Activated CD8-positive, alpha-beta memory T cell treated with anti-CD3 and anti-CD28 coated beads, Interleukin-2, amount 50 U/mL, for 48 hours (primary cell): ENCODE results near the gene RNU2-63P.
"Not testable (repeated sequence)": the region's sequence is repeated elsewhere in the genome, so short reads cannot be mapped to it uniquely, and the experiment has no call there.

Experiments
- DNase-seq: peaks from one replicate; pipeline ENCODE4 v3.0.0-alpha.2; 2020

The RNU2-63P gene

GRCh38 chr2:88027697-88028389 lies 11.5 kb upstream of the RNU2-63P start:
- no peak for DNase-seq

GRCh38 chr2:88024509-88024908 lies 8.2 kb upstream of the RNU2-63P start:
- DNase-seq: no peak

GRCh38 chr2:88022669-88022921 lies 6.2 kb upstream of the RNU2-63P start:
- no peak for DNase-seq

GRCh38 chr2:88019985-88020384 lies 3.6 kb upstream of the RNU2-63P start:
- DNase-seq: no peak

- no peak for DNase-seq
Measured at GRCh38 chr2:88018909-88019308, 2.6 kb upstream of the RNU2-63P start.

- DNase-seq: not testable (repeated sequence)
Measured at GRCh38 chr2:88018077-88018805, 1.9 kb upstream of the RNU2-63P start.

- not testable (repeated sequence) for DNase-seq
Measured at GRCh38 chr2:88017780-88018038, 1.4 kb upstream of the RNU2-63P start.

GRCh38 chr2:88016960-88017779 lies 823 bp upstream of the RNU2-63P start:
- DNase-seq: no peak

GRCh38 chr2:88011011-88011410 lies 5.3 kb downstream of the RNU2-63P start:
- DNase-seq: no peak

GRCh38 chr2:88010136-88010535 lies 6.2 kb downstream of the RNU2-63P start:
- no peak for DNase-seq

- no peak for DNase-seq
Measured at GRCh38 chr2:88006912-88007439, 9.4 kb downstream of the RNU2-63P start.

- DNase-seq: no peak
Measured at GRCh38 chr2:88005776-88006175, 10.6 kb downstream of the RNU2-63P start.

- DNase-seq: no peak
Measured at GRCh38 chr2:88003074-88003755, 13.1 kb downstream of the RNU2-63P start.

- DNase-seq: no peak
Measured at GRCh38 chr2:88002359-88002707, 14.0 kb downstream of the RNU2-63P start.

- DNase-seq: not testable (repeated sequence)
Measured at GRCh38 chr2:88000474-88000873, 15.9 kb downstream of the RNU2-63P start.

- DNase-seq: no peak
Measured at GRCh38 chr2:87996570-87996969, 19.8 kb downstream of the RNU2-63P start.

GRCh38 chr2:87995756-87996155 lies 20.6 kb downstream of the RNU2-63P start:
- no peak for DNase-seq

- not testable (repeated sequence) for DNase-seq
Measured at GRCh38 chr2:87994304-87994850, 22.0 kb downstream of the RNU2-63P start.

GRCh38 chr2:87992569-87992968 lies 23.8 kb downstream of the RNU2-63P start:
- not testable (repeated sequence) for DNase-seq

GRCh38 chr2:87987473-87987872 lies 28.9 kb downstream of the RNU2-63P start:
- DNase-seq: not testable (repeated sequence)

- not testable (repeated sequence) for DNase-seq
Measured at GRCh38 chr2:87985902-87986301, 30.4 kb downstream of the RNU2-63P start.

GRCh38 chr2:87981182-87981581 lies 35.2 kb downstream of the RNU2-63P start:
- not testable (repeated sequence) for DNase-seq

- DNase-seq: not testable (repeated sequence)
Measured at GRCh38 chr2:87972385-87972784, 44.0 kb downstream of the RNU2-63P start.
